Fibroblast of lung (primary cell): ENCODE results near the gene TCERG1L. TPM values are rescaled to one million over a fixed set of nuclear protein-coding genes. Genes with fewer than 3 reads are reported as not detected.

Experiments
- DNase-seq, 2 donors: peaks; one replicate each; pipeline versions ENCODE4 v3.0.0 to v3.0.0-alpha.2; 2010; ENCODE audit warnings: low read depth in 2 of 2
- H2AFZ ChIP-seq: 2 replicates; pipeline ENCODE4 v1.5.1; 2012; ENCODE audit warnings: low read length, control low read depth, inconsistent platforms
- H3K27ac ChIP-seq: 2 replicates; pipeline ENCODE4 v1.5.1; 2011; ENCODE audit warnings: low read length, control low read depth; ENCODE audit not compliant: insufficient read depth
- H3K27me3 ChIP-seq: 2 replicates; pipeline ENCODE4 v1.5.1; 2011; ENCODE audit warnings: mild to moderate bottlenecking, low read length; ENCODE audit not compliant: control insufficient read depth, insufficient read depth
- H3K36me3 ChIP-seq: 2 replicates; pipeline ENCODE4 v1.5.1; 2011; ENCODE audit warnings: low read length; ENCODE audit not compliant: control insufficient read depth, insufficient read depth
- H3K4me1 ChIP-seq: 2 replicates; pipeline ENCODE4 v1.5.1; 2011; ENCODE audit warnings: low read length; ENCODE audit not compliant: control insufficient read depth, insufficient read depth; ENCODE audit errors: extremely low read depth
- H3K4me2 ChIP-seq: 2 replicates; pipeline ENCODE4 v1.5.1; 2011; ENCODE audit warnings: low read length, control low read depth; ENCODE audit not compliant: insufficient read depth; ENCODE audit errors: extremely low read depth
- H3K4me3 ChIP-seq, 4 experiments: fragments of 200-600 bp in 1 of 4; sonication (generic) in 1 of 4; replicated peaks in 1 of 4; 2 replicates each; pipeline ENCODE4 v1.5.1; 2011 to 2016; ENCODE audit warnings: low read length in 4 of 4, low read depth in 3 of 4, mild to moderate bottlenecking in 3 of 4, control low read depth in 2 of 4, inconsistent platforms in 1 of 4, mixed read lengths in 1 of 4; ENCODE audit not compliant: insufficient read depth in 1 of 4; ENCODE audit errors: control extremely low read depth in 1 of 4
- H3K79me2 ChIP-seq: 2 replicates; pipeline ENCODE4 v1.5.1; 2012; ENCODE audit warnings: mild to moderate bottlenecking, low read length, inconsistent platforms; ENCODE audit not compliant: control insufficient read depth, insufficient read depth
- H3K9ac ChIP-seq: 2 replicates; pipeline ENCODE4 v1.5.1; 2011; ENCODE audit warnings: mild to moderate bottlenecking, low read length, control low read depth; ENCODE audit not compliant: insufficient read depth
- H3K9me3 ChIP-seq: 2 replicates; pipeline ENCODE4 v1.5.1; 2012; ENCODE audit warnings: low read depth, low read length; ENCODE audit not compliant: control insufficient read depth, insufficient read depth
- H4K20me1 ChIP-seq: 2 replicates; pipeline ENCODE4 v1.5.1; 2011; ENCODE audit warnings: low read length; ENCODE audit not compliant: control insufficient read depth, insufficient read depth; ENCODE audit errors: extremely low read depth
- CTCF ChIP-seq, 2 donors: IDR thresholded peaks in 1 of 2; conservative IDR thresholded peaks in 1 of 2; 1 replicate in 1 of 2; 2 replicates in 1 of 2; pipeline ENCODE4 v1.5.1; 2011 to 2012; ENCODE audit warnings: low read length in 2 of 2, control low read depth in 1 of 2, inconsistent platforms in 1 of 2, low read depth in 1 of 2, mild to moderate bottlenecking in 1 of 2
- EZH2 ChIP-seq: IDR thresholded peaks from 2 replicates; pipeline ENCODE4 v1.5.1; 2012; ENCODE audit warnings: low read length, control low read depth, mild to moderate bottlenecking; ENCODE audit errors: missing control alignments
- polyA plus RNA-seq, 2 donors: library from polyadenylated mRNA; depleted of rRNA in 1 of 2; stranded (reverse) in 1 of 2; unstranded in 1 of 2; fragments of >200 nt; gene quantifications; 2 replicates each; pipeline ENCODE4 v1.2.1, GENCODE V29; 2011 to 2012; ENCODE audit warnings: missing spikeins in 1 of 2
- total RNA-seq: library from RNA; depleted of rRNA; stranded (reverse); fragments of >200 nt; gene quantifications from 2 replicates; pipeline ENCODE4 v1.2.1, GENCODE V29; 2014

The TCERG1L gene
- total and polyA plus RNA-seq, 2 donors (not counting 1 experiment from before 2014, with no cell fraction given), result 0.02 TPM; not detected in 1

- Histone ChIP-seq H3K4me3 (no peak overlapping the region), H3K9ac (no peak overlapping the region), H3K4me2 (no peak overlapping the region), H3K79me2 (no peaks in the 10 kb centered on the region), H2AFZ (no peak overlapping the region), H3K4me1 (no peaks in the 10 kb centered on the region), H3K36me3 (no peaks in the 10 kb centered on the region), H3K9me3 (no peaks in the 10 kb centered on the region), H3K27ac (no peak overlapping the region), H3K27me3 (no peaks in the 10 kb centered on the region), H4K20me1 (no peaks in the 10 kb centered on the region)
- no peak for TF ChIP-seq CTCF (conservative IDR thresholded peaks at IDR 0.05 in 1 of 2, IDR thresholded peaks at IDR 0.05 in 1 of 2; ENCODE audit: low read depth in 1 of 2, low read length in 2 of 2)
- DNase-seq, result no peak
Observed at GRCh38 chr10:131145756-131146155, 165.8 kb downstream of the TCERG1L start.

GRCh38 chr10:131144711-131145375 is 166.7 kb downstream of the TCERG1L start:
- H2AFZ ChIP-seq, result no peak overlapping the region
- no peak for TF ChIP-seq EZH2
- TF ChIP-seq CTCF (conservative IDR thresholded peaks at IDR 0.05 in 1 of 2, IDR thresholded peaks at IDR 0.05 in 1 of 2; ENCODE audit: low read depth in 1 of 2, low read length in 2 of 2), result no peak
- H4K20me1 ChIP-seq, result no peaks in the 10 kb centered on the region
- no peaks in the 10 kb centered on the region for H3K36me3 ChIP-seq
- H3K27me3 ChIP-seq, result no peaks in the 10 kb centered on the region
- no peaks in the 10 kb centered on the region for H3K4me1 ChIP-seq
- H3K4me2 ChIP-seq, result no peak overlapping the region
- H3K27ac ChIP-seq, result no peak overlapping the region
- no peak overlapping the region for H3K4me3 ChIP-seq
- H3K9ac ChIP-seq, result no peak overlapping the region
- no peaks in the 10 kb centered on the region for H3K79me2 ChIP-seq
- H3K9me3 ChIP-seq, result no peaks in the 10 kb centered on the region
- DNase-seq, result no peak

- Histone ChIP-seq H3K4me3 (no peak overlapping the region), H3K27ac (no peak overlapping the region), H3K4me2 (no peak overlapping the region), H3K36me3 (no peaks in the 10 kb centered on the region), H3K4me1 (no peaks in the 10 kb centered on the region), H3K79me2 (no peaks in the 10 kb centered on the region), H4K20me1 (no peaks in the 10 kb centered on the region), H2AFZ (no peak overlapping the region), H3K9me3 (no peaks in the 10 kb centered on the region), H3K9ac (no peak overlapping the region), H3K27me3 (no peaks in the 10 kb centered on the region)
- no peak for DNase-seq
- no peak for TF ChIP-seq EZH2
- no peak for TF ChIP-seq CTCF (conservative IDR thresholded peaks at IDR 0.05 in 1 of 2, IDR thresholded peaks at IDR 0.05 in 1 of 2; ENCODE audit: low read depth in 1 of 2, low read length in 2 of 2)
Observed at GRCh38 chr10:131144196-131144595, 167.3 kb downstream of the TCERG1L start.
